ENCODE measurements around the gene ARFGAP1.

ARFGAP1 gene

DNA sequence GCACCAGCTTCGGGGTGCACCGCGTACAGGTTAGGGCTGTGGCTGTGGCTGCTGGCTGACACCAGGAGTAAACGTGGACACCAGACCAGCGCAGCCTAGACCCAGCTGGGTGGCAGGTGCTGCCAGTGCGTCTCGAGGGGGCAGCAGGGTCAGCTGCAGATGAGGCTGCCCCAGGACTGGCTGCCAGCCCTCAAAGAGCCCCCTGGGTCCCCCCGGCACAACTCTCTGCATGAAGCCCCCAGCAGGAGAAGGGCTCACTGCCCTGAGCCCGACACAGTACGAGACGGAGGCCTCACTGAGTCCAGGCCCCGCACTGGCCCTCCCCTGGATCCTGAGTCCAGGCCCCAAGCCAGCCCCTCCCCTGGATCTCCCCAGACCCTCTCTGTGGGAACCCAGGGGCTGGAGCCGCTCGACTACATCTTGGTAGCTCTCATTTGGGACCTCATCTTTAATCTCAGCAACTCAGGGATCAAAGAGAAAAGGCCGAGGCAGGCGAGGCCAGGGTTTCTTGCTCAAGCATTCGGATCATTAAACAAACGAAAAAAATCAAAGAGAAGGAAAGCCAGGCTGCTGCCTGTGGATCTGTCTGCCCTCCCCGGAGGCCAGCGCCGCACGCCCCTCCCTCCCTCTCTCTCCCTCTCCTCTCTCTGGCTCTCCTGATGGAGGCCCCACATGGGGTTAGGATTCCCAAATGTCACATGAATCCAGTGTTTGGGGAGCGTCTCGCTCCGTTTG, 11.4 kb upstream of the ARFGAP1 start:
- no peak for DNase-seq

DNA sequence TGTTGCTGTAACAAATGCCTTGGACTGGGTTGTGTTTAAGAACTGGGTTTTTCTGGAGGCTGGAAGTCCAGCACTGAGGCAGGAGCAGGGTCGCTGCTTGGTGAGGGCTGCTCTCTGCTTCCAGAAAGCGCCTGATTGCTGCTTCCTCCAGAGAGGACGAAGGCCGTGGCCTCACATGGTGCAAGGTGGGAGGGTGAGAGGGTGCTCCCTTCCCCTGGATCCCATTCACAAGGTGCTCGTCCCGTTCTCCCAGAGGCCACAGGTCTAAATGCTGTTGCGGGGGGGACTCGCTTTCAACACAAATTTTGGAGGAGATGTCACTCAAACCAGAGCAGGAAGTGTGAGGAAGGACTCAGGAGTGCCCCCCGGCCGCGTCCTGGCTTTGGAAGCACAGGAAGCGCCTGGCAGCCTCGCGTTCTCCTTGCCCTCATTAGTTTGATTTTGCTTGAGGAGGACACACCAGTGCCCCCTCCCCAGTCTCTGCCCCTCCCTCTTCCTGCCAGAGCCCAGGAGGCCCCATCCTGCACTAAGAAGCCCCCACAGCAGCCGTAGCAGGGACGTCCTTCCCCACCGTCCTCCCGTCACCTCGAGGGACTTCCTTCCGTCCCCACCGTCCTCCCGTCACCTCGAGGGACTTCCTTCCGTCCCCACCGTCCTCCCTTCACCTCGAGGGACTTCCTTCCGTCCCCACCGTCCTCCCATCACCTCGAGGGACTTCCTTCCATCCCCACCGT, 10.7 kb upstream of the ARFGAP1 start:
- no peak for DNase-seq

DNA sequence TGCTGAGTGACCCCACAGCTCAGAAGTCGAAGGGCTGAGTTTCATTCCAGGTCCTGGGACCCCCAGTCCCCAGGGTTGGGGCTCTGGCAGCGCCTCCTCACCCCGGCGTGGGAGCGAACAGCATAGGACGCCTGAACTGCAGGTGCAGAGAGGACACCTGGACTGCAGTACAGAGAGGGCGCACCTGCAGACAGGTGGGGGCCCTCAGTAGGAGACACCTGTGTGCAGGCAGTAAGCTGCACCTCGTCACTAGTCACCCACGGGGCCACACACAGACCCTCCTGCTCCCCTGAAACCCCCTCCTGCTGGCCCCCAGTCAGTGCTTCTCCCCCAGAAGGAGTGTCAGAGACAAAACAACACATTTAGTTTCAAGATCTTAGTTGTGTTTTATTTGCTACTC, 9.8 kb upstream of the ARFGAP1 start:
- no peak for DNase-seq

DNA sequence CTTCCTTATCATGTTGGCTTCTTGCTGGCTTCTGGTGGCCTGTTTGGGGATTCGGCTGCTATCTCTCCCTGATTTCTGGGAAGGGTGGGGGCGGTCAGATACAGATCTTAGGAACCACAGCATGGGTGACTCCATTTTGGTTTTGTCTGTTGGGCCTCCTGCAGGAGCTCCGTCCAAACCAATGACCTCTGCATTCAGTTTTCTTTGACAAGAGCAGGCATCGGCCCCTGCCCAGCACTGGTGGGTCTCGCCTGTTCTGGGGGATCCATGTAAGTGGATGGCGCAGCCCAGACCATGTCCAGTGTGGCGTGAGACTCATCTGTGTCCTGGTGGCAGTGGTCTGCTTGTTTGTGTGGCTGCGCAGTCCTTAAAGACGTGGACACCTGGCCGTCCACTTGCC, 8.6 kb upstream of the ARFGAP1 start:
- DNase-seq, result no peak

DNA sequence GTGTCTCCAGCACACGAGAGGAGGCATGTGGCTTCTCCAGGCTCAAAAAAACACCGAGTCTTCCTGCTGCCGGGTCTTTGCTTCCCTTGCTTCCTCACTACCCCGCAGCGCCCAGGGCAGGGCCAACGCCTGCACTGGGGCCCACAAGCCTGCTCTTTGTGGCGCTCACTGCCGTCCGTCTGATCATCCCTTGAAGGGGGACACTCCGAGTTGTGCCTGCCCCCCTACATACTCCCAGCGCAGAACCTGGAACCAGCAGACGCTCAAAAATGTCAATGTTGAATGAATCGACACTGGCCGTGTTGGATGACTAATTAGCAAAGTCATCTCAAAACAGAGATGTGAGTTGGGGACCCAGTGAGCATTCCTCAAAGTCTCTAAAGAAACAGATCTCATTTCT, 8.1 kb upstream of the ARFGAP1 start:
- DNase-seq, result no peak

DNA sequence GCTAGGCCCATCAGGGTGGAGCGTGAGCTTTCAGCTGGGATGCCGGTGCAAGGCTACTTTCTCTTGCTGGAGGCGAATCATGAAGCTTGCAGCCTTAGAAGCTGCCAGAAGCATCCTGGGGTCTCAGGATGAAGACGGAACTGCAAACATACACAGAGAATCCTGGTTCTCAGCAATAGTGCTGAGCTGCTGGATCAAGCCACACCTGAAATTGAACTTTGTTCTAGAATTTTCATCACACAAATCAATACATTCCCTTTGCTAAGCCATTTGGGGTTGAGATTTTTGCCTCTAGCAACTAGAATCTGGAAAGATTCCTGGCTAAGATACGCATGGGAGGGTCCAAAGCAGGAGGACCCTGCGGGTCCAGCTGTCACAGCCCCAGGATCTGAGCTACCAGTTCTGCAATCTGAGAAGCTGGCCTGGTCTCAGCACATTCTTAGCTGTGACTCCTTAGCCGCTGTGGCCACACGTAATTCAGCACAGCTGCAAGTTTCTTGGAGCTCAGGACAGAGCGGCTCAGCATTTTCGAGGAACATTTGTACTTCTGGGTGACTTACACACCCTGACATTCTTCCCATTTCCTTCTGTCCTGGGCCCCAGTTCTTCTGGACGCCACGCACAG, 6.6 kb upstream of the ARFGAP1 start:
- no peak for DNase-seq

DNA sequence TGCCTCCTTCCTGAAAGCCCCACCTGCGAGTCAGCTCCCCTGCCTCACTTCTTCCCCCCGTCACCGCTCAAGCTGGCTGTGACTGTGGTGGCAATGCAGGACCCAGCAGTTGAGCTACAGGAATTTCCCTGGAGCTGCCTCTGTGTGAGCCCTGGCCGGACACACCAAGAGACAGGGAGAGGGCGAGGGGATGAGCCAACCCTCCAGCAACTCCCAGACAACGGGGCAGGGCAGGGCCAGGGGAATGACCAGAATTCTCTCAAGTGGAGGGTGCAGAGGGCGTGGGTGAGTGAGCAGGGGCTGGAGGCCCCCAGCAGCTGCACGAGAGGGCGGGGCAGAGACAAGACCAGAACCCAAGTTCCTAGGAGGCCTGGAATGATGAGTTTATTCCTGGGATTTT, 4.9 kb upstream of the ARFGAP1 start:
- DNase-seq, result no peak

DNA sequence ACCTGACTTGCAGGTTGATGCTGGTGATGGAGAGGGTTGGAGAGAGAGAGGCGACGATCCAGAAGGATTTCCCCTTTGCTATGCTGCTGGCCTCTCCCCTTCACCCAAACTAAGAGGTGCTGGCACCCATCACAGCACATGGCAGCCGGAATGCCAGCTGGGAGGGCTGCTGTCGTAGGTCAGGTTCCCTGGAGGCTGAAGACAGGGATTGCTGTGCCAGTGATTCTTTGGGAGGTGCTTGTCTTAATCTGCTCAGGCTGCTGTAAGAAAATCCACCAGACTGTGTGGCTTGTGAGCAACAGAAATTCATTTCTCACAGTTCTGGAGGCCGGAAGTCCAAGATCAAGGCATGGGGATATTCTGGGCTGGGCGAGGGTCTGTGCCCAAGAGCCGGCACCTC, 4.4 kb upstream of the ARFGAP1 start:
- no peak for DNase-seq

DNA sequence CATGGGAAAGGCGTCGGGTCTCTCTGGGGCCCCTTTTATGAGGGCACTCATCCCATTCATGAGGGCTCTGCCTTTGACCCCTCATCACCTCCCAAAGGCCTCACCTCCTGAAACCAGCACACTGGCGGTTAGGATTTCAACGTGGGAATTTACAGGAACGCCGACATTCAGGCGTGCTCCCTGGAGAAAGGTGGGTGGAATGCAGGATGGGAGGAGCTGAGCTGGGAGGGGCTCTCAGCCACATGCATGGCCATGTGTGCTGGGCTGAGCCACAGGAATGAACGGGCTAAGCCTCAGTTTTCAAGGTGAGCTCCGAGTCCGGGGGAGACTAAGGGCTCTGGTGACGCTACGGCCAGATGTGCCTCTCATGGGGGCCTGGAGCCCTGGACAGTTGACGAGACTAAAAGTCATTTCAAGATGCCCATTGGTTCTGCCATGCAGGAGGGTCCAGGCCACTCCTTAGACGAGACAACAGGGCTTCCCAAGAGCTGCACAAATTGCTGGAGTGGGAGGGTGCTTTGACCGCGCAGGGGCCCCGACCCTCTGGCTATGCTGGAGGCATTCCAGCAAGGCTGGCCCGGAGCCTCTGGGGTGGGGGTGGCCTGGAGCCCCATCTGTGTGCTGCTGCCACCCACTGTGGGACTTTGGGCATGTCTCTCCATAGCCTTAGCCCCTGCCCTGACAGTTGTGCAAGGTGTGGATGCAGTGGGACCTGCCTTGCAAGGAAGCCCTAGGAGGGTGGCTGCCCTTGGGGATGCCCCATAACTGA, 3.8 kb upstream of the ARFGAP1 start:
- no peak for DNase-seq

DNA sequence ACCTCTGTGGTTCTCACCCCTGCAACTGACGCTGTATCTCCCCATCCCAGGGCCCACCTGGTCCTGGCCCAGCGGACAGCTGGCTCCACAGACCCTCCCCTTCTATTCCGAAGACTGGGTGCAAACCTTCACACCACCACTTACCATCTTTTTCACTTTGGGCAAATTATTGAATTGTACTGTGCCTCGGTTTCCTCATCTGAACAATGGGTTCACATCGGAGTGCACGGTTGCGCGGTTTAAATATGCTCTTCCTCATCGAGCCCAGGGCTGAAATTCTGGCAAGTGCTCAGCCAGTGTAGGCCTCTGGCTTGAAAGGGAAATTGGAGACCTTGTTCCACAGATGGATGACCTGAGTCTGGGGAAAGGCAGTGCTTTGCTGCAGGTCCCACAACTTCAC, 2.9 kb upstream of the ARFGAP1 start:
- DNase-seq, result no peak

DNA sequence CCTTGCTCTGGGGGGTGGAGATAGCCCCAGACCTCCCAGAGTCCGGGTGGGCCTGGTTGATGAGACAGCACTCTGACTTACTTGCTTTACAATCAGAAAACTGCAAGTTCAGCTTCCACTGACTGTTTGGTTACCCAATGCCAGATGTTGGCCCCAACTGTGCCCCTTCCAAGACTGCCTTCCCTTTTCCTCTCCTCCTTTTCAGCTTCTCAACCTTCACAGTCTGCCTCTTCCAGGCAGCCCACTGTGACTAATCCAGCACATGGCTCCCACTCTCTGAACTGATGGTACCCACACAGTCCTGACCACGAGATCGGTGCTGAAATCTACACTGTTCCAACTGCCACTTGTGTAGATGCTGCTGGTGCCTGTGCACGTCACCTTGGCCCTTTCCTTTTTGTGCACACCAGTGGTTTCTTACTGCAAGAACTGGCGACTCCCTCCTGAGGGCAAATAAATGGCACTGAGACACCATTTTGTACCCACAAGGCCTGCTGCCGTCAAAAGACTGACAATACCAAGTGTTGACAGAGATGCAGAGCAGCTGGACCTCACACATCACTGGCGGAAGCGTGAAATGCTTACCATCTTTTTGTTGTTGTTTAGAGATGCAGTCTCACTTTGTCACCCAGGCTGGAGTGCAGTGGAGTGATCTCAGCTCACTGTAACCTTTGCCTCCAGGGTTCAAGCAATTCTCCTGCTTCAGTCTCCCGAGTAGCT, 1.8 kb upstream of the ARFGAP1 start:
- DNase-seq, result no peak

DNA sequence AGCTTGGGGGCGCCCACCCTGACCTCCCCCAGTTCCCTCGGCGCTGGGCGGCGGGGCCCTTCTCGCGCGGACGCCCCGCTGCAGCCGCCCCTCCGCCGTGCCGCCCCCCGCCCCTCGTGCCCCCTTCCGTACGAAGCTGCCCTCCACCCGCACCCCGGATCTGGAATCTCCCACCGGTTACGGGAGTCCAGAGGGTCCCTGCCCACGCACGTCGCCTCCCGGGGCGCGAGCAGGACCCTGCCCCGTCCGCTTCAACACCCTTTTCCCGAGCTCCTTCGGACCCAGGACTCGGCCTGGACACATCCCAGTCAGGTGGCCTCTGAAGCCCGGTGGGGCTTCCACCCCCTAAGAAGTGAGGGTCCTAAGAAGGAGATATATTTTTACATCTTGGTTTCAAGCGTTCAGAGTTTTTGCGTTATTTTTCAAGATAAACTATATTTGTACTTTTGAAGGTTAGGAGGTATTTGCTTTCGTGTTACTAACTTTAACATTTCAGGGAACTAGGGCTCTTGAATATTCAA, 506 bp downstream of the ARFGAP1 start:
- DNase-seq, result no peak

DNA sequence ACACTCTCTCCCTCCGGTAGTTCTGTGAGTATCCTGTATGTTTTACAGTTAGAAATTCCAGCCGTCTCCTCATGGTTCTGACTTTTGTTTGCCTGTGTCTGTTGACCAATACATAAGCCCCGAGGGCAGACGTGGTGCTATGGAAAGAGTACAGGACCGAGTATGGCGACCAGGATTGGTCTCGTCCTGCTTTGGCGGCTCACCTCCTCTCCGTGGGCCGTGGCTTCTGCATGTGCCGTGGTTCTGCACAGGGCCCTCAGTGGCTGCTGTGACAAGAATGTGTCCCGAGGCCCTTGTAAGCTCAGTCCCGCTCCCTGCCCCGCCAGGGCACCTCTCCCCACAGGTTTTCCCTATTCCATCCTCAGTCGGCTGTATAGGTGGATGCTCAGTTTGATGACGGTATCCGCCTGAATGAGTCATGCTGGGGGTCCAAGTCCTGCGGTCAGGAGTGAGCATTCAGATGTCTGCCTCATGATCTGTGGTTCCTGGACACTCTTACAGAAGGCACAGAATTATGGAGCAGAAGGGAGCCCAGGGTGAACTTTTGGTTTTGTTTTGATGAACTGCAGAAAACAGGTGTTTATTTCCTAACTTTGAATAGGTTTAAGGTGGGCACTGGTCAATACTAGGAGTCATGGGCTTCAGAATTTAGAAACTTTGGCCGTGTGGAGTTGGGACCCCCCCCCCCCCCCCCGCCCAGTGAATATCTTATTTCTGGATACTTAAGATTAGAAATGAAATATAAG, 1.2 kb downstream of the ARFGAP1 start:
- no peak for DNase-seq

DNA sequence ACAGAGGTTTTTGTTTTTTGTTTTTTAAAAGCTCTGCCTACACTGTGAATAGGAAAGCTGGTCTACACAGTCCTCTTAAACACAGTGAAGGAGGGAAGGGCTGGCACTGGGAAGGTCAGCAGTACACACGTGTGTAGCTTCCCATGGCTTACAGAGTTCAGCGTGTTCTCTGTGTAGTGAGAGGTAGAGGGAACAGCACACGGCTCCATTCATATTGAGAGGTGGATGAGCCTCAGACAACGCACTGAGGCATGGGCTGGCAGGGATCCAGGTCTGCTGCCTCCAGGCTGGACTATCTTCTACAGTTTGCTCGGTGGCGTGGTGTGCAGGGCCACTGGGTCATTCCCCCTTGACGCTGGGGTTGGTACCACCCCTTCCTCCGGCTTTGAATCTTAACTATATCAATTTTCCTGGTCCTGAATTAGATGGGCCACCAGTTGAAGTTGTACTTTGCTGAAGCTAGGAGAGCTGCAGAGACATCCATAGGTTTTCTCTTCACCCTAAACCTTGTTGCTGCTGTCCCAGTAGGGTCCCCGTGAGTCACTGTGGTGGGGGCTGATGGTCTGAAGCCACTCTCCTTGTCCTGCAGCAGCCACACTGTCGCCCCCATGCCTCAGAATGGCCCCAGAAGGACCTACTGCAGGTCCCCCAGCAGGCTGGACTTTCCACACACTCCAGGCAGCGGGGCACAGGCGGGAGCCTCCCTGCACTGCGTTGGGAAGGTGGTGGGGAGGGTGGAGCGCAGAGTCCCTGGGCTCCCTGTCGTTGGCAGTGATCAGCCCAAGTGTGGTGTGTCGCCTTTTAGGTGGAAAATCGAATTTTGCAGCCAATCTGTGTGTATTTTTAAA, 2.0 kb downstream of the ARFGAP1 start:
- DNase-seq, result no peak

DNA sequence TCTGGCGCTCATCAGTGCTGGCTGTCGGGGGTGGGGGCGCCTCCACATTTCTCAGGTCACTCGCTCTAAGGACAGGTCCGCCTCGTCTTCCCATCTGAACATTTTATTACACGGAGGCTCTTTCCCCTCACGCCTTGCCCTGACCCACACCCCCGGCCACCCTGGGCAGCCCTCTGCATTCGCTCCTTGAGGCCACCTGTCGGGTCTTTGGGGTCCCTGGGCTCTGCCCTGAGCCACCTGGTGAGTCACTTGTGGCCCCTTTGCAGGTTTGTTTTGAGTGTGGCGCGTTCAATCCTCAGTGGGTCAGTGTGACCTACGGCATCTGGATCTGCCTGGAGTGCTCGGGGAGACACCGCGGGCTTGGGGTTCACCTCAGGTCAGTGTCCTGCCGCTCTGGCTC, 3.2 kb downstream of the ARFGAP1 start:
- DNase-seq, result no peak

DNA sequence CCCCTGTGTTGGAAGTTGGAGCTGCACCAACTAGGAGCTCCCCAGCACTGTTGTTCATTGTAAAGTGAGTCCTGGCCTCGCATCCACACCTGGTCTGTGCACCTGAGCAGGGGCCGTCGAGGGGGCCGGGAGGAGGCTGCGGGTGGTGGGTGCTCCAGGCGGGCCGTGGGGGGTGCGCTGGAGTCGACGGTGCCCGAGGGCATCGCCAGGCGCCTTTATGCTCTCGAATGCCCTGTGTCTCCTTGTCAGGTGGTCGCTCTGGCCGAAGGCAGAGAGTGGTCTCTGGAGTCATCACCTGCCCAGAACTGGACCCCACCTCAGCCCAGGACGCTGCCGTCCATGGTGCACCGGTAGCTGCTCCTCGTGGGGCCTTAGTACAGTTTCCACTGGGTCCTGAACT, 4.3 kb downstream of the ARFGAP1 start:
- no peak for DNase-seq

DNA sequence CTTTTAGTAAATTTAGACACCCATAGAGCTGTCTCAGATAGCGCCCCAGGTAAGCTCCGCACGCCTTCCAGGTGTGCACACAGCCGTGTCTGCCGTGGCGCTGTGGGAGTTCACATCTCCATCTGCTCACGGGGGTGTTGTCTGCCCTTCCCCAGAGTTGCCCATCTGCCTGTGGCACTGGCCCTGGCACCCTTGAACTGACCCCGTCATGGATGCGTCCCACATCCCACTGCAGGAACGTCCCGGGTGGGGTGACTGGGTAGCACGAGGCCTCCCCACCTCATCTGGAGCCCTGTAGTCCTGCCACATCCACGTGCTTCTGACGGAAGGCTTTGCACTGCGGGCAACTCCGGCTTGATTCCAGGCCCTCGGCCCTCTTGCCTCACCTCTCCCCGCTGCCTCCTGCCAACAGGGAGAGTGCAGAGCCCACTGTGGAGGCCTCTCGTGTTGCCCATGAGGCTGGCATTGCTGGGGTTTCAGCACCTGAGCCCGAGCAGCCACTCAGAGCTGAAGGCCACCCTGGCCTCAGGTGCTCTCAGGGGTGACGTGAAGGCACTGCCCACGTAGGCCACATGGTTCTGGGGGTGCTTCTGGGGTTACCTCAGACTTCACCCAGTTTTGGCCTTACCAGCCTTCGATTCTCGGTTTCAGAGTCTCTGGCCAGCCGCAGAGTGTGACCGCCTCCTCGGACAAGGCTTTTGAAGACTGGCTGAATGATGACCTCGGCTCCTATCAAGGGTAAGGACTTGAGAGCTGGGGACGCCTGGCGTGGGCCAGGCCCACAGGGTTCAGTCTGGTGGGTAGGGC, 5.1 kb downstream of the ARFGAP1 start:
- no peak for DNase-seq

DNA sequence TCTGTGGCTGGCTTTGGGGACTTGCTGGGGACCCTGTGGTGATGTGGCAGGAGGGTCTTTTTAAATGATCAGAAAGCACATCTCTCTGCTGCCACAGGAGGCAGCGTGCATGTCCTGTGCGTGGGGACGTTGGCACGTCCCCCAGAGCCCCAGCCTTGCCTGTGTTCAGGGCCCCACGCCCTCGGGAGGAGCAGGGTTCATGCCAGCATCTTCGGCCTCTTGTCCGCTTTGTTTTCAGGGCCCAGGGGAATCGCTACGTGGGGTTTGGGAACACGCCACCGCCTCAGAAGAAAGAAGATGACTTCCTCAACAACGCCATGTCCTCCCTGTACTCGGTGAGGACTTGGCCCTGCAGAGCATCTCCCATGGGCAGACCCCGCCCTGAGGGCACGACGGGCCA, 6.0 kb downstream of the ARFGAP1 start:
- DNase-seq, result no peak

DNA sequence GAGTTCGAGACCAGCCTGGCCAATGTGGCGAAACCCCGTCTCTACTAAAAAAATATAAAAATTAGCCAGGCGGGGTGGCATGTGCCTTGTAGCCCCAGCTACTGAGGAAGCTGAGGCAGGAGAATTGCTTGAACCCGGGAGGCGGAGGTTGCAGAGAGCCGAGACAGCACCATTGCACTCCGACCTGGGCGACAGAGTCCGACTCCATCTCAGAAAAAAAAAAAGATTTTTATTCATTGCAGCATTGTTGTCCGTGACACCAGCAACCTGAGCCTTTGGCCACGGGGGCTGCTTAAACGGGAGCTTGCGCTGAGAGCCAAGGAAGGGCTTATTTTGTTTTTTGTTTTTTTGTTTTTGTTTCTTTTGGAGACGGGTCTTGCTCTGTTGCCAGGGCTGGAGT, 7.3 kb downstream of the ARFGAP1 start:
- no peak for DNase-seq

DNA sequence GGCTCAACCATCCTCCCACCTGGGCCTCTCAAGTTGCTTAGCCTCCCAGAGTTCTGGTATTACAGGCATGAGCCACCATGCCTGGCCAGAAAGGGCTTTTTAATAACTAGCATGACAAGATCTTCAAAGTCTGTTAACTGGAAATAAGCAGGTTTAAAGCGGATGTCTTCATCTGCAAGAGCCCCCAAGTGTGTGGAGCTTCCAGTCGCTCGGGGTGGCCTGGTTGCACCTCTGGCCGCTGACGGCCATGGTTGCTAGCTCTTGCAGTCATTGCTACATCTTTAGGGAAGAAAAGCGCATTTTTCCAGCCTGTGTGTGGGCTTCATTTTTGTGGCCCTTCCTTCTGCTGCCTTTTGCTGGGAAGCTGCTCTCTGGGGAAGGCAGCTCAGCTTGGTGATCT, 7.8 kb downstream of the ARFGAP1 start:
- no peak for DNase-seq
